NB4 (cell line): ENCODE data around the gene HTR6.

Experiments
- DNase-seq: peaks from one replicate; pipeline ENCODE4 v3.0.0; 2010; ENCODE audit warnings: low read depth
- H3K4me3 ChIP-seq: one replicate; pipeline ENCODE4 v1.5.1; 2011; ENCODE audit warnings: mild to moderate bottlenecking, low read depth, low read length, moderate library complexity
- MAX ChIP-seq: IDR thresholded peaks from 2 replicates; pipeline ENCODE4 v1.6.1; 2011; ENCODE audit warnings: low read depth, low read length
- MYC ChIP-seq: IDR thresholded peaks from 2 replicates; pipeline ENCODE4 v1.6.1; 2011; ENCODE audit warnings: low read depth, low read length
- POLR2A ChIP-seq: IDR thresholded peaks from 2 replicates; pipeline ENCODE4 v1.6.1; 2011; ENCODE audit warnings: mild to moderate bottlenecking; ENCODE audit not compliant: insufficient read length; ENCODE audit errors: extremely low read depth
- TF ChIP-seq, protein P1 (sequence below): IDR thresholded peaks from one replicate; pipeline ENCODE4 v1.5.1; 2012; ENCODE audit warnings: low read depth, low read length

HTR6 gene

GRCh38 chr1:19670787-19671186 lies 6.1 kb downstream of the HTR6 start:
- DNase-seq, result no peak
- no peak overlapping the region for H3K4me3 ChIP-seq
- TF ChIP-seq, protein P1, sequence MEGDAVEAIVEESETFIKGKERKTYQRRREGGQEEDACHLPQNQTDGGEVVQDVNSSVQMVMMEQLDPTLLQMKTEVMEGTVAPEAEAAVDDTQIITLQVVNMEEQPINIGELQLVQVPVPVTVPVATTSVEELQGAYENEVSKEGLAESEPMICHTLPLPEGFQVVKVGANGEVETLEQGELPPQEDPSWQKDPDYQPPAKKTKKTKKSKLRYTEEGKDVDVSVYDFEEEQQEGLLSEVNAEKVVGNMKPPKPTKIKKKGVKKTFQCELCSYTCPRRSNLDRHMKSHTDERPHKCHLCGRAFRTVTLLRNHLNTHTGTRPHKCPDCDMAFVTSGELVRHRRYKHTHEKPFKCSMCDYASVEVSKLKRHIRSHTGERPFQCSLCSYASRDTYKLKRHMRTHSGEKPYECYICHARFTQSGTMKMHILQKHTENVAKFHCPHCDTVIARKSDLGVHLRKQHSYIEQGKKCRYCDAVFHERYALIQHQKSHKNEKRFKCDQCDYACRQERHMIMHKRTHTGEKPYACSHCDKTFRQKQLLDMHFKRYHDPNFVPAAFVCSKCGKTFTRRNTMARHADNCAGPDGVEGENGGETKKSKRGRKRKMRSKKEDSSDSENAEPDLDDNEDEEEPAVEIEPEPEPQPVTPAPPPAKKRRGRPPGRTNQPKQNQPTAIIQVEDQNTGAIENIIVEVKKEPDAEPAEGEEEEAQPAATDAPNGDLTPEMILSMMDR, result no peak
- TF ChIP-seq MAX (no peak), MYC (no peak), POLR2A (no peak)

DNA sequence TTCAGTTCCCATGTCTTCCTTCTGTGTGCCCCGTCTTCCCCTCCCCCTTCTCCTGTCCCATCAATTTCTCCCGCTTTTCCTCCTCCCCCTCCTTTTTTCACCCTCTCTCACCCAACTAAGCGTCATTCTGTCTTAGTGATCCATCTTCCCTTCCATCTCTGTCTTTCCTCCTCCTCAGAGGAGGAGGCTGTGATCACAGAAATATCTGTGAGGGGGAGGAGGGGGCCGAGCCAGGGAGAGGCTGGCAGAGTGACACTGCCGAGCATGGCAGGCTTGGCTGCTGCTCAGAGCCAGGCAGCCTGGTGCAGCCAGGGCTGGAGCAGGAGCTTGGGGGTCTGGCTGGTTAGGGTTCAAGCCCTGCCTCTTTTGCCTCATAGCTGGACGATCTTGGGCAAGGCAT lies 7.6 kb downstream of the HTR6 start:
- no peak overlapping the region for H3K4me3 ChIP-seq
- DNase-seq, result no peak
- TF ChIP-seq MYC (no peak), MAX (no peak), POLR2A (no peak)
- TF ChIP-seq, protein P1, result no peak

GRCh38 chr1:19675797-19676196 lies 11.1 kb downstream of the HTR6 start:
- no peak overlapping the region for H3K4me3 ChIP-seq
- DNase-seq, result no peak
- TF ChIP-seq MAX (no peak), MYC (no peak), POLR2A (no peak)
- TF ChIP-seq, protein P1, result no peak

GRCh38 chr1:19676438-19676922 lies 11.8 kb downstream of the HTR6 start:
- DNase-seq, result peak; percentile 55
- TF ChIP-seq, protein P1, result no peak
- TF ChIP-seq MYC, result peak; percentile 71
- peak; percentile 80 for TF ChIP-seq MAX
- TF ChIP-seq POLR2A, result no peak

DNA sequence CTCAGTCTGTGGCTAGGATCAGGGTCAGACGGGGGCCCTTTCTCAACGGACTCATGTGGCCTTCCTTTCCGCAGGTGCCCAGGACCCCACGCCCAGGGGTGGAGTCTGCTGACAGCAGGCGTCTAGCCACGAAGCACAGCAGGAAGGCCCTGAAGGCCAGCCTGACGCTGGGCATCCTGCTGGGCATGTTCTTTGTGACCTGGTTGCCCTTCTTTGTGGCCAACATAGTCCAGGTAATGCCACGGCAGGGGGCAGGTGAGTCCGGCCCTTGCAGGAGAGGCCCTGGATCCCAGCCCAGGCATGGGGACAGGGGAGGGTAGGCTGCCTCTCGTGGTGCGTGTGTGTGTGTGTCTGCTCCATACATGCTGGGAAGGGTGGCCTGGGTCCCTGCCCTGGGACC lies 13.8 kb downstream of the HTR6 start:
- TF ChIP-seq MAX, result no peak
- no peak overlapping the region for H3K4me3 ChIP-seq
- DNase-seq, result no peak

More at GRCh38 chr1:19676438-19676922, 11.8 kb downstream of the HTR6 start:
- H3K4me3 ChIP-seq, result no peak overlapping the region

DNA sequence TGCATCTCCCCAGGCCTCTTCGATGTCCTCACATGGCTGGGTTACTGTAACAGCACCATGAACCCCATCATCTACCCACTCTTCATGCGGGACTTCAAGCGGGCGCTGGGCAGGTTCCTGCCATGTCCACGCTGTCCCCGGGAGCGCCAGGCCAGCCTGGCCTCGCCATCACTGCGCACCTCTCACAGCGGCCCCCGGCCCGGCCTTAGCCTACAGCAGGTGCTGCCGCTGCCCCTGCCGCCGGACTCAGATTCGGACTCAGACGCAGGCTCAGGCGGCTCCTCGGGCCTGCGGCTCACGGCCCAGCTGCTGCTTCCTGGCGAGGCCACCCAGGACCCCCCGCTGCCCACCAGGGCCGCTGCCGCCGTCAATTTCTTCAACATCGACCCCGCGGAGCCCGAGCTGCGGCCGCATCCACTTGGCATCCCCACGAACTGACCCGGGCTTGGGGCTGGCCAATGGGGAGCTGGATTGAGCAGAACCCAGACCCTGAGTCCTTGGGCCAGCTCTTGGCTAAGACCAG lies 14.3 kb downstream of the HTR6 start:
- H3K4me3 ChIP-seq, result no peak overlapping the region
- no peak for DNase-seq
- TF ChIP-seq MYC, result no peak
- no peak for TF ChIP-seq MAX
- TF ChIP-seq, protein P1, result no peak
- no peak for TF ChIP-seq POLR2A
